HG03521 (cell line): Measurements from ENCODE around the gene SLC35F3.
"Not testable (repeated sequence)": the region's sequence is repeated elsewhere in the genome, so short reads cannot be mapped to it uniquely, and the experiment has no call there.

Experiments
- ATAC-seq: cut with Tn5 transposase; IDR thresholded peaks from one replicate; pipeline ENCODE4 v1.9.1; 2021; ENCODE audit warnings: mild to moderate bottlenecking, moderate library complexity; ENCODE audit not compliant: unreplicated experiment

Gene SLC35F3

GRCh38 chr1:234136073-234136472, 231.6 kb downstream of the SLC35F3 start:
- ATAC-seq, result no peak

GRCh38 chr1:234139966-234140365, 235.5 kb downstream of the SLC35F3 start:
- no peak for ATAC-seq

- ATAC-seq, result no peak
Measured at GRCh38 chr1:234140388-234140787, 235.9 kb downstream of the SLC35F3 start.

GRCh38 chr1:234141006-234141405, 236.5 kb downstream of the SLC35F3 start:
- no peak for ATAC-seq

- ATAC-seq, result no peak
Measured at GRCh38 chr1:234143681-234144080, 239.2 kb downstream of the SLC35F3 start.

- ATAC-seq, result no peak
Measured at GRCh38 chr1:234144901-234145300, 240.4 kb downstream of the SLC35F3 start.

GRCh38 chr1:234148350-234148749, 243.9 kb downstream of the SLC35F3 start:
- ATAC-seq, result no peak

- ATAC-seq, result no peak
Measured at GRCh38 chr1:234148816-234149215, 244.3 kb downstream of the SLC35F3 start.

- ATAC-seq, result no peak
Measured at GRCh38 chr1:234149217-234149616, 244.7 kb downstream of the SLC35F3 start.

GRCh38 chr1:234150892-234151291, 246.4 kb downstream of the SLC35F3 start:
- no peak for ATAC-seq

GRCh38 chr1:234152344-234152743, 247.9 kb downstream of the SLC35F3 start:
- not testable (repeated sequence) for ATAC-seq

GRCh38 chr1:234154320-234155251, 250.1 kb downstream of the SLC35F3 start:
- ATAC-seq, result no peak

- no peak for ATAC-seq
Measured at GRCh38 chr1:234162661-234163060, 258.2 kb downstream of the SLC35F3 start.

- no peak for ATAC-seq
Measured at GRCh38 chr1:234163267-234163919, 258.9 kb downstream of the SLC35F3 start.

GRCh38 chr1:234164098-234164709, 259.7 kb downstream of the SLC35F3 start:
- no peak for ATAC-seq

- ATAC-seq, result no peak
Measured at GRCh38 chr1:234168061-234168724, 263.7 kb downstream of the SLC35F3 start.

- ATAC-seq, result no peak
Measured at GRCh38 chr1:234169161-234169849, 264.8 kb downstream of the SLC35F3 start.

- ATAC-seq, result no peak
Measured at GRCh38 chr1:234170067-234170466, 265.6 kb downstream of the SLC35F3 start.

- ATAC-seq, result no peak
Measured at GRCh38 chr1:234170622-234171021, 266.1 kb downstream of the SLC35F3 start.

GRCh38 chr1:234173968-234174367, 269.5 kb downstream of the SLC35F3 start:
- ATAC-seq, result no peak

- ATAC-seq, result no peak
Measured at GRCh38 chr1:234175363-234175762, 270.9 kb downstream of the SLC35F3 start.
